ENCODE results near the gene EEFSEC.

- TF ChIP-seq CTCF (IDR thresholded peaks at IDR 0.05) (no peak), TCF7L2 (IDR thresholded peaks at IDR 0.05; ENCODE audit: low read depth, low read length) (no peak)
- TF ChIP-seq, protein P1, sequence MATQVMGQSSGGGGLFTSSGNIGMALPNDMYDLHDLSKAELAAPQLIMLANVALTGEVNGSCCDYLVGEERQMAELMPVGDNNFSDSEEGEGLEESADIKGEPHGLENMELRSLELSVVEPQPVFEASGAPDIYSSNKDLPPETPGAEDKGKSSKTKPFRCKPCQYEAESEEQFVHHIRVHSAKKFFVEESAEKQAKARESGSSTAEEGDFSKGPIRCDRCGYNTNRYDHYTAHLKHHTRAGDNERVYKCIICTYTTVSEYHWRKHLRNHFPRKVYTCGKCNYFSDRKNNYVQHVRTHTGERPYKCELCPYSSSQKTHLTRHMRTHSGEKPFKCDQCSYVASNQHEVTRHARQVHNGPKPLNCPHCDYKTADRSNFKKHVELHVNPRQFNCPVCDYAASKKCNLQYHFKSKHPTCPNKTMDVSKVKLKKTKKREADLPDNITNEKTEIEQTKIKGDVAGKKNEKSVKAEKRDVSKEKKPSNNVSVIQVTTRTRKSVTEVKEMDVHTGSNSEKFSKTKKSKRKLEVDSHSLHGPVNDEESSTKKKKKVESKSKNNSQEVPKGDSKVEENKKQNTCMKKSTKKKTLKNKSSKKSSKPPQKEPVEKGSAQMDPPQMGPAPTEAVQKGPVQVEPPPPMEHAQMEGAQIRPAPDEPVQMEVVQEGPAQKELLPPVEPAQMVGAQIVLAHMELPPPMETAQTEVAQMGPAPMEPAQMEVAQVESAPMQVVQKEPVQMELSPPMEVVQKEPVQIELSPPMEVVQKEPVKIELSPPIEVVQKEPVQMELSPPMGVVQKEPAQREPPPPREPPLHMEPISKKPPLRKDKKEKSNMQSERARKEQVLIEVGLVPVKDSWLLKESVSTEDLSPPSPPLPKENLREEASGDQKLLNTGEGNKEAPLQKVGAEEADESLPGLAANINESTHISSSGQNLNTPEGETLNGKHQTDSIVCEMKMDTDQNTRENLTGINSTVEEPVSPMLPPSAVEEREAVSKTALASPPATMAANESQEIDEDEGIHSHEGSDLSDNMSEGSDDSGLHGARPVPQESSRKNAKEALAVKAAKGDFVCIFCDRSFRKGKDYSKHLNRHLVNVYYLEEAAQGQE (IDR thresholded peaks at IDR 0.05; ENCODE audit: insufficient read depth in 1 of 2, low read depth in 2 of 2, low read length in 1 of 2): no peak
Measured at GRCh38 chr3:128196647-128197046, 43.4 kb downstream of the EEFSEC start.

Measured in Panc1 (cell line).